ENCODE results near the gene OSMR.

DNA sequence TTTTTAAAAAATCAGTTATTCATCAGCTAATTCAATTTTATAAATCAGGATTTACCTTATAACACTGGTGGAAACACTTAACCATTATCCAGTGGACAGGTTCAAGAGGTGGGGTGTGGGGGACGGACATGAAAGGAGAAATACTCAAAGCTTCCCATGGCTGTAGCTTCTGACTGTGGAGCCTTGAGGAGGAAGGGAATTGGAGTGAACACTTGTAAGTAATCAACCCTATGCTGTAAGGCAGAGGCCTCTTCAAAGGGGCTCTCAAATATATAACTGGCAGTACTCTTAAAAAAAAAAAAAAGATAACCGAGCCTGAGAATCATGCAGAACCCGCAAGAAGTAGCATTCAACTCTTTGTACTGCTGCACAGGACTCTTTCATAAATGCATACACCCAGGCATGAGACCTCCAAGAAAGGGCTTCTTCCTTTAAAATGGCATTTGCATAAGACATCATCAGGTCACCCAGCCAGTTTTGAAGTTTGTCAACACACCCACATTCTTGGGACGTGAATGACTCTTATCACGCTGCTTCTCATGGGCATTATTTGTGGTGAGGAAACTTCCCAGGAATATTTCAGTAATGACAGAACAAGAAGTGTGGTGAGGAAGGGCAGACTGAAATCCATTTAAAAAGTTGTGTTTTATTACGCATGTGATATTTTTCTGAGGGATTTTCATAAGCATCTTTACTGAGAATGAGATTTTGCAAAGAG, 8.1 kb downstream of the OSMR start:
- no peak for TF ChIP-seq POLR2A (IDR thresholded peaks at IDR 0.05; ENCODE audit: low read length)
- TF ChIP-seq GATA1 (IDR thresholded peaks at IDR 0.05; ENCODE audit: low read depth, low read length): no peak

Measured in erythroblast (primary cell).